Hematopoietic multipotent progenitor cell treated with erythropoietin and hydrocortisone succinate and interleukin-3 and kit ligand, for 8 days (in vitro differentiated cells): ENCODE data around the gene CKS1B.

ENCODE experiments used
- DNase-seq: peaks from one replicate; pipeline ENCODE4 v3.0.0-alpha.2; 2015

Gene CKS1B

DNA sequence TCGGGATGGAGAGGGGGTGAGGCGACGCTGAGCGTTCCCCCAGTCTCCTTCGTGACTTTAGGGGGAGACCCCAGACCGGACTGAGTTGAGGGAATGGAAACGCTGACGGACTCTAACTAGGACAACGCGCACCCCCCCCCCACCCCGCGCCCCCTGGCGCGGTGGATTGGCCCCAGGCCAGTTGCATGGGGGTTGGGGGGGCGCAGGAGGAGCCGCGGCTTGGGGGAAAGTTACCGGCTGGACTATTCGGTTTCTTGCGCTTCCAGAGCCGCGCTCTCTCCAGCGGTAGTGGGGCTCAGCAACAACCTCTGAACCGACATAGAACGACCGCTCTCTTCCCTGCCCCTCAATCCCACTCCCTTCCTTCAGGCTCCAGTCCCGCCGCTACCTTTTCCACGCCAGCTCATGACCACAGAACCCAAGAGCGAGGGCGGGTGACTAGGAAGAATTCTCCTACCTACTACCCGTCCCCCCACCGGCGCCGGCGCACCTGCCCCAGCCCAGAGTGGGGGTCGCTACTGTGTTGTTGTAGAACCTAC, 28.8 kb downstream of the CKS1B start:
- no peak for DNase-seq

DNA sequence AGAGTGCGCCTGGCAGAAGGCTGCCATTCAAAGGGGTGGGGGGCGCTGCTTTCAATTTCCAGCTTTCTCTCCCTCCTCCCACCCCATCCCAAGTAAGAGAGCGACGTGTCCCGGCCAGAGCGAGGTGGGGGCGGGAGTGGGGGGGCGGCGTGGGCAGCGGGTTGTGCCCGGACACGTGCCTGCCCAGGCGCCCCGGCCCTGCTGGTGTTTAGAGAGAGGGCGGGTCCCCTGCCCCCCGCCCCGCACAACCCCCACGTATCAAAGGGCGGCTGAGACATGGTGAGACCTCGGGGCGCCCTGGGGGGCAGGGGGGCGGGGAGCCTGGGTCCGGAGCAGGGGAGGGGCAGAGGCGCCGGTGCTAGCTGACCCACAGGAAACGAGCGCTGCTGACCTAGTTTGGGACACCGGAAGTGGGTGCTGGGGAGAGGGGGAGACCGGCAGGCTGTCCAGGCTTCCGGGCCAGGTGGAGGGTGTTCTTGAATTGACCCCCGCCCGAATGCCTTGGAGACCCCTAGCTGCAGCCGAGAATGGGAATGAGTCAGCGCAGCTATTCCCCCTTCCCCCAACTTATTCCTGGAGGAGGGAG, 29.4 kb downstream of the CKS1B start:
- DNase-seq, result peak; percentile 42

DNA sequence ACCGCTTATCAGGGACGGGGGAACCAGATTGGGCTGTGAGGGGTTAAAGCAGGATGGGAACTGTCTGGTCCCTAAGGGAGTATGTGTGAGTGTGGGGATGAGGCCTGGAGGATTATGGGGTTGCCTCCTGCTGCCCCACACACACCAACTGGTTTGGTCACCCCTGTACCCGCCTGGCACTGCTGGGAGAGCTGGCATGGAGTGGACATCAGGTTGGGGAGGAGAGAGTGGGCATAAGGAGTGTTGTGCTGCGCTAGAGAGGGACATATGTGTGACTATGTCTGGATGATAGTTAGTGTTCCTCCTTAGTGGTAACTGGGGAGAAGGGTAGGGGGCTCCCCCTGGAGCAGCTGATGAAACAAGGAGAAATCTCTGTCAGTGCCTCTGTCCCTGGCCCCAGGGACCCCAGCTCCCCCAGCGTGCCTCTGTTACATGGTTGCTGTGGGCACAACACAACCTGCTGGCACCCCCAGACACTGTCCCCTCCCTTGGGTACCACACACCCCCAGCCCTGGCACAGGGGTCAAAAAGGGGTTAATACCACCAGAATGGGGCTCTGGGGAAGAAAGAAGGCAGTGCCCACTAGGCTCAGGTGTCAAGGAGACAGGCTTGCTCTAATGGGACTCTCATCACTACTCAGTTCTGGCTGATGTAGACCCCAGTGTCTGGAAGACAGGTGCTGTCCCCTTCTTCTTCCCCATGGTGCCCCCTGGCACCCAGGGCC, 30.0 kb downstream of the CKS1B start:
- DNase-seq, result no peak

DNA sequence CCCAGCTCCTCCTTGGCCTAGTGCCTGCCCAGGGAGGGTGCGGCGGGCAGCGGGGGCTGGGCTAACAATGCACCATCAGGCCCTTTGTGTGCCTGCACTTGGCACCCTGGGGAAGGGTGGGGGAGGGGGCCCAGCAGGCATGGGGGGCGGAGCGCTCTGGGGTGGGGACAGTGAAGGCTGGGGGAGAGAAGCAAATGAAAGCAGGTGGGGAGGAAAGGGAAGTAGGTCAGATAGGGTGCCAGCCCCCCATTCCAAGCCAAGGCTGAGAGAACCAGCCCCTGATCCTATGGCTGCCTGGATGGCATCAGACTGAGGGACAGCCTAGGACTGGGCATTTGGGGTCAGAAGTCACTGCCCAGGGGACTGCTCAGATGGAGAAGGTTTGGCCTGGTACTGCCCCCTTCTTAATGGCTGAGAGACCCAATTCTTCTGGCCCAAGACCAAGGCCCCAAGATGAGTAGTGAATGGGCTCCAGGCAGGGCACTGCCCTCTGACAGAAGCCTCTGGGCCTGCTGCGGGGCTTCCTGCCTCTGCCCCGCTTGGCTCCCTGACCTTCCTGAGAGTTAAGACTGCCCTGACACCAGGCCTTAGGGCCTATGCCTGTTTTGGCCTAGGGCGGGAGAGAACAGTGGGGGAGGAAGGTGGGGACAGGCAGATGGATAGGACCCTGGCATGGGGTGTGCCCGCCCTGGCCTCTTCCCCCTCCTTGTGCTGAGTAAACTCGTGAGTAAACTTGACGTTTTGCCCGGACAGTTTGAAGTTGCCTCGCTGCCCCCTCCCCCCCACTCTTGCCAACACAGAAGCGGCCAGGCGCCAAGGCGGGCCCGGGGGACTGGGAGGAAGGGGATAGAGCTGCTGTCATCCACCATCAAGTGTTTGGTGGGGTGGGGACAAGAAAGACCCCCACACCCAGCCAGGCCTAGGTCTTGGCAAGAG, 30.9 kb downstream of the CKS1B start:
- DNase-seq, result peak; percentile 69

DNA sequence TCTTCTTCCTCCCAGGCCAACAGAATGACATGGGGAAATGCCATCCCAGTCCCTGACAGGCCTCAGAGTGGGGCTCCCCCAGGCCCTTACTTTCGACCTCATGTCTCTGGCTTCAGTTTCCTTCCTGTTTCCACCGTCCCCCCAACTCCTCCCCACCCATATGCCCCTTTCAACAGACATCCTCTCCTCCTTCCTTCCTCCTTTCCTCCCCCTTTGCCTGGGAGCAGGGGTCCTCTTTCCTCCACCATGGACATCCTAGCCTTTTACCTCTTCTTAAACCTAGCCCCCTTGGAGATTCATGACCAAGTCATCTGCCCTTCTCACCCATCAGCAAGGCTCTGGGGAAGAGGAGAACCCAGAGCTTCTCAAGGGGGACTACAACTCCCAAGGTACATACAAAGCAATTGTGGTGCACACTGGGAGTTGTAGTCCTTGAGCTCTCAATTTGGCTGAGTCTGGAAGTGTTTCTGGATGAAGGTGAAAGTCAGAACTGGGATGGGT, 32.2 kb downstream of the CKS1B start:
- DNase-seq, result peak; percentile 69

DNA sequence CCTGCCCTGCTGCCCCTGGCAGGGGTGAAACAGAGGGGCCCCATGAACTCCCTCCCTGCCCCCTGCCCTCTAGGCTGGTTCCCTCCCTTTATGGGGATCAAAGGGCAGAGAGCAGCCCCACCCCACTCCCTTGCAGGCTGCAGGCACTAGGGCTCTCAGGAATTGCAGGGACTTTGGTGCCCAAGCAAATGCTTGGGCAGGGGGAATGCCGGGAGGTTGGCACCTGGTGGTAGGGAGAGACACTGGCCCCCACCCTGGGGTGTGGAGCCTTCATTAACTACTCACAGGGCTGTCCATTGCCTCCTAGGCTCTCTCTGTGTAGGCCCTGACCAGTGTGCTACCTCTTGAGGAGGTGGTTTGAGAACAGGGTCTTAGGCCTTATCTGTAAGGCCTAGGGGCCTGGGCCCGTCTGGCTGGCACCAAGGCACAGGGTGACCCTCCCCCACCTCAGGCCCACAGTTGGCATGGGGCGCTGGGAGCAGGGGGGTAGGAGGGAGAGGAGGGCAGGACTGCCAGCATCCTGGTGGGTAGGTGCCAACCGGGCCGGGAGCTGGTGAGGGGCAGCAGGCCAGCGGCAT, 32.9 kb downstream of the CKS1B start:
- no peak for DNase-seq

DNA sequence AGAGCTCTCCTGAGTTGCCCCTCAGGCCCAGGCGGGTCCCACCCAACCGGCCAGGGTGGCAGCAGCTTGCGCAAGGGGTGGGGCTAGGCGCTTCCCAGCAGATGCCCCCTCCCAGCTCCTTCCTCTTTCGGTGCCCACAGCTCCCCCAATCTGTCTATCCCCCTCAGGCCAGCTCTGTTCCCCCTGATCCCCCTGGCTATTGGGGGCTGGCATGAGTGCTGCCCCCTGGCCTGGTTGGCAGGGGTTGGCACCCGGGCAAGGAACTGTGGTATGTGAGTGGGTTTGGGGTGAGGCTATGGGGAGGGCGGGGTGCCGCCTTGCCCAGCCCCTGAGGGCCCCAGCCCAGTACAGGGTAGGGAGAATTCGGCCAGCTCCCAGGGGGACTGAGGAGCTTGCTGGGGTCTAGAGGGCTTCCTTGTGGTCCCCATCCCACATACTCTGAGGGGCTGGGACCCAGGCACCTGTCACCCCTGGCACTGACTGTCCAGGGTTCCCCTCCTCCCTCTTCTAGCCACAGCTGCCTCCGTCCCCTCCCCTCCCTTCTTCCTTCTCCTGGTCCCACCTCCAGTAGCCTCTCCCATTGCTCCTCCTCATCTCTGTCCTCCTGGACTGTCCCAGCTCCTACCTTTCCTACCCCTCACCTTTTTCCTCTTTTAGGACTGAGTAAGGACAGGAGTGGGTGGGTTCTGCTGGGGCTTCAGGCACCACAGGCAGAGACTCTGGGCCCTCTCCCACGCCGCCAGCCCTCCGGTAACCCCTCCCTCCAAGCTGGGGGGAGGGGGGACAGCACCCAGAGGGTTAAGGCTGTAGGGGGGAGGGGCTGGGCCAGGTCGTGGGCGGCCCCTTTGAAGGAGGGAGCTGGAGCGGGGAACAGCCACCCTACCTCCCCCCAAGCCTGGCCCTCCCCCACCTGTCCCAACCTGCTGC, 33.8 kb downstream of the CKS1B start:
- DNase-seq, result no peak

DNA sequence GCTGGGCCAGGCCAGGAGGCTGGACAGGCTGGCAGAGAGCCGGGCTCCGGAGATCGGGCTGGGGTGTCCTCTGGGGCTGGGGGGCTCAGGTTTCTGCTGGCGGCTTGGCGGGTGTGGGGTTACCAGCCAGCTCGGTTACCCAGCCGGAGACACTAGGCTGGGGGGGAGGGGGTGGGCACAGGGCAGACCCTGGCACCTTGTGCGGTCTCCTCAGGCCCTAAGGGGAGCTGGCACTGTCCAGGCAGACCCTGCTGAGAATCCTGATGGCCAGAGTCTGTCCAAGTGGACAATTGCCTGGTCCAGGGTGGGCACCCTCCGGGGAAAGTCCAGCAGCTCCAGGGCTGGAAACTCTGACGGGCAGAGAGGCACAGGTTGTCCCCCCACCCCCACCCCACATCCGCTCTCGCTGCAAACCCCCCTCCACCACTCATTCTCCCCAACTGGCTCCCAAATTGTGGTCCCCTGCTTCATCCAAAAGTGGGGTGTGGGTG, 34.8 kb downstream of the CKS1B start:
- no peak for DNase-seq

DNA sequence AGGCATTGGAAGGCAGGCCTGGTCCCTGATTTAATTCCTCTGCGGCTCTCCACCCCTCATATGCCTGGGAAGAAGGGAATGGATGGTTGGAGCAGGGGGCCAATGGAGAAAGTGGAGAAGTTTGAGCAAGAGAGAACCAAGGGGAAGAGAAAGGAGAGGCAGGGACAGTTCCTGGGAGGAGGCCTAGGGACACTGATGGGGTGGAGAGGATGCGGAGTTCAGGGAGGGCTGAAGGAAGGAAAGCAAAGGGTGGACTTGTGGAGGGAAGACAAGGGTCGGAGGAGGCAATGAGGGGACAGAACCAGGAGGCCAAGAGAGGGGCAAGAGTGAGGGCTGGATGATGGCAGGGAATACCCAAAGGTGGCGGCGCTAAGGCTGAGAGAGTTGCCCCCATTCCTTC, 35.3 kb downstream of the CKS1B start:
- DNase-seq, result no peak

DNA sequence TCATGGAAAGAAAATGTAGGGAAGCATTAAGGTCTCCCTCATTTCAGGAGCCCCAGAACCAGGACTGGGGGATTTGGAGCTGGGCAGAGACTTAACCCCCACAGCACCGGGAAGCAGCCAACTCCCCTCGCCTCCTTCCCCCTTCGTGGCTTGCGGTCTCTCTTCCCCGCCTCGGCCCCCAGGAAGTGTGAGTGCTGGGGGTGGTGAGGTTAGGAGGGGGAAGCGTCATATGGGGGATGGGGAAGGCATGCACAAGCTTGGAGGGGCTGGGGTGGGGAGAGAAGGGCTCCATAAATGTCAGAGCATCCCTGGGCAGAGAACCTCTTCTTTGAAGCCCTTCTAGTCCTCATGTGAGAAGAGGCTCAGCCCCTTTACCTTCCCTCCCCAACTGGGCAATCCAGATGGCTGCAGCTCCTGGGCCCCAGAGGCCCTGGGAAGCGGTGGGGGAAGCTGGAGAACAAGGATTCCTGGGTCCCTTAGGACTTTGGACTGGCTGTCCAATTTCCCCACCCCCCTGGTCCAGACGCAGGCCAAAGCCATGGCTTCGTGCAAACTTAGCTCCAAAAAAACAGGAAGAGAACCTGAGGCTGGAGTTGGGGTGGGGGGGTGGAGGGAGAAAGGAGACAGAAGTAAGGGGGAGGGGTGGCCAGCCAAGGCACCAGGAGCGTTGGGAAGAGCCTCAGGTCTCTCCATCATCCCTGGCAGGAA, 35.9 kb downstream of the CKS1B start:
- DNase-seq, result no peak

DNA sequence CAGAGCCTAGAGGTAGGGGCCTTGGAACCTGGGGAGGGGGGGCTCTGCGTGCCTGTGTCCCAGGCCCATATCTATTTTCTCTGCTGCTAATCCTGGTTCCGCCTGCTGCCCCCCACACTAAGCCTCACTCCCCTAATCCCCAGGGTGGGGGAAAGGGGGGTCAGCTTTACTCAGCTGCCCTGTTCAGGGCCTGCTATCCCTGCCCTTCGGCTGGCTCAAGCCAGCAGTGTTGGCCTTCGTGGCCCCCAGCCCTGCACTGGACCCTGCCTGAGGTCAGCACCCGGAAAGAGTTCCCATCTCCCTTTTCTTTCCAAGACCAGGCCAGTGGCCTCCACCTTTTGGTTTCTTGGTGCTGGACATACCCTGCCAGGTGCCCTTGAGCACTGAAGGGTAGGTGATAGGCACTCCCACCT, 36.5 kb downstream of the CKS1B start:
- DNase-seq, result no peak

DNA sequence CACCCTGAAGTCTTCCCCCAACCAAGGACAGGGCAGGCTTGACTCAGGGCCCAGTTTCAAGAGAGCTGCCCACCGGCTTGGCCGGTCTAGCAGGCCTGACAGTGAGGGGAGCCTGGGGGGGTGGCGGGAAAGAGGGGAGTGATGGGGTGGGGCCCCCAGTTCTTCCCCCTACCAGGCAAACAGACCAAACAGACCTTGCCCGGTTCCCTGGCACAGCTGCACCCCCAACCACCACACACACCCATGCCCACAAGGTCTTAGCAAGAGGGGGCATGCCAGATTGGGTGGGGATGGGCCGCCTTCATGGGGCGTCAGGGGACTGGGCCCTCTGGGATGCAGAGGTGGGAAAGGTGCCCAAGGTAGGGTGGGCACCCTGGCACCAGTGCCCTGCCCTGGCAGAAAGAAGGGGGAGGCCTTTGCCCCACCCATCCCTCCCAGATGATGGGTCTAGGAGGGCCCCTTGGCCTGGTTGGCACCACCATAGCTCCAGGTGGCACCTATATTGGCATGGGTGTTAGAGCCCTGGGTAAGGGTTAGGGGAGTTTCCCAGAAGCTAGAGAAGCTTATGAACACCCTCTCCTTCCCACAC, 37.0 kb downstream of the CKS1B start:
- no peak for DNase-seq

DNA sequence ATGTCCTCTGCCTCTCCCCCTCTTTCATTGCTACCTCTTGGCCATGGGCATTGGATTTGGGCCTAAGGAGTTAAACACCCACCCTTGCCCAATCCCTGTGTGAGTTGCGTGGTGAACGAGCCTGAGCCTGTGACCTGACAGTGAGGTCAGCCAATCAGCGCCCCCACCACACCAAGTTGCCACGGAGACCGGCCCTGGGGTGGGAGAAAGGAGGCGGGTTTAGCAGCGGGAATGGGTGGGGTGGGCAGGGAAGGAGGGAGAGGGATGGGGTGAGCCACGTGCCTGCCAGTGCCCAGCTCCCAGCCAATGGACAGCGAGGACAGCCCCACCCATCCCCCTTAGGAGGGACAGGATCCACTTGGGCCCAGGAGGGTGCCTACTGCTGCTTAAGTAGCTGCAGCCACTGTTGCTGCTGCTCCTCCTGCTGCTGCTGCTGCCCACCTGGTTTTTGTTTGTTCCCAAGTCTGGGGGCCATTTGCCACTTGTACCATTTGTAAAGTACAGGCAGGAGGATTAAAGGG, 37.6 kb downstream of the CKS1B start:
- DNase-seq, result peak; percentile 96

DNA sequence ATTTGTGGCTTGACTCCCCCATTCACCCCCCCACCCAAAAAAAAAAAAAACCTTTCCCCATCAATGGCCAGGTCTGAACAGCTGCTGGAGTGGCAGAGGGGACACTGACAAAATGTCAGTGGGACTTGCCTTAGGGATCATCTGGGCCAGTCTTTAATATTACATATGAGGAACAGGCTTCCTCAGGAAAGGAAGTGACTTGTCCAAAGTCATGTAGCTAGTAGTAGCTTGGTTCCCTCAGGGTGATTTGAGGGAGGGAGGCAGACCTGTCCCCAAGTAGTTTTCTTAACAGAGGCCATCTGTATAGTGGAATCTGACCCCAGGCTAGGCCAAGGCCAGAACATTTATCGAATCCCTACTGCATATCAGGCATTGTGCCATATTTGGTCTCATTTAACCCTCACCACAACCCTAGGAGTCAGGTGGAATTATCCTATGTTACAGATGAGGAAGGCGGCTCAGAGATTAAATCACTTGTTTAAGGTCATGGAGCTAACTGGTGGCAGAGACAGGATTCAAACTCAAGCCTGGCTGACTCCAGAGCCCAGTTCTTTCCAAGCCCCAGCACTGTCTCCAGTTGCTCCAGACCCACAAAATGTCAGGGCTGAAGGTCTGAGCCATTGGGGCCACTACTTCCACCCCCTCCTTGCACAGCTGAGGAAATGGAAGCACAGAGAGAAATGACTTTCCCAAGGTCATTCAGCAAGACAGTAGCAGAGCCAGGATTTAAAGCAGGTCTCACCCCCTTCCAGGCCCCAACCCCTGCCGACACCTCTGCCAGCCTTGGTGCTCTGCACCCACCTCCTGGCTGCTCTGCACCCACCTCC, 38.5 kb downstream of the CKS1B start:
- peak; percentile 57 for DNase-seq

DNA sequence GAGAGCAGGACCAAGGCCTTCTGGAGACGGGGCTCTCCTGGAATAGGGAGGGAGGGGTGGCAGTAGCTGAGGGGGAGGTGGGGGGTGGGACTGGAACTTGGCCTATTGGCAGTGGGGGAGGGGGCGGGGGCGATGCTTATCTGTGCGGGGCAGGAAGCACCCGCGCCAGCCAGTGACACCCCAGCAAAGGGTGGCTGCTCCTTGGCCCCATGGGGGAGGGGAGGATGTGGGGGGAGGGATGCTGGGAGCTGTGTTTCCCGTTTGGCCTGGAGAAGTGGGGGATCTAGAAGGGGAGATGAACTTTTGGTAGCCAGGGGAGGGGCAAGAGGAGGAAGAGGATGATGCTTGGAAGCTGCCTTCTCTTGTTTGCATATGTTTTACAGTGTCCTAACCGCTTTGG, 39.2 kb downstream of the CKS1B start:
- peak; percentile 62 for DNase-seq

DNA sequence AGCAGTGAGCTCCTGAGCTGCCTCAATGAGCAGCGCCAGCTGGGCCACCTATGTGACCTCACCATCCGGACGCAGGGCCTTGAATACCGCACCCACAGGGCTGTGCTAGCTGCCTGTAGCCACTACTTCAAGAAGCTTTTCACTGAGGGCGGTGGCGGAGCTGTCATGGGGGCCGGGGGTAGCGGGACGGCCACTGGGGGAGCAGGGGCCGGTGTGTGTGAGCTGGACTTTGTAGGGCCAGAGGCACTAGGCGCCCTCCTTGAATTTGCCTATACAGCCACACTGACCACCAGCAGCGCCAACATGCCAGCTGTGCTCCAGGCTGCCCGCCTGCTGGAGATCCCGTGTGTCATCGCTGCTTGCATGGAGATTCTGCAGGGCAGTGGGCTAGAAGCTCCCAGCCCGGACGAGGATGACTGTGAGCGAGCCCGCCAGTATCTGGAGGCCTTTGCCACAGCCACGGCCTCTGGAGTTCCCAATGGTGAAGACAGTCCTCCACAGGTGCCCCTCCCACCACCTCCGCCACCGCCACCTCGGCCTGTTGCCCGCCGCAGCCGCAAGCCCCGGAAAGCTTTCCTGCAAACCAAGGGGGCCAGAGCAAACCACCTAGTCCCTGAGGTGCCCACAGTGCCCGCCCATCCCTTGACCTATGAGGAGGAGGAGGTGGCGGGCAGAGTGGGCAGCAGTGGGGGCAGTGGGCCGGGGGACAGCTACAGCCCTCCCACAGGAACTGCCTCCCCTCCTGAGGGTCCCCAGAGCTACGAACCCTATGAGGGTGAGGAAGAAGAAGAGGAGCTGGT, 40.4 kb downstream of the CKS1B start:
- no peak for DNase-seq

DNA sequence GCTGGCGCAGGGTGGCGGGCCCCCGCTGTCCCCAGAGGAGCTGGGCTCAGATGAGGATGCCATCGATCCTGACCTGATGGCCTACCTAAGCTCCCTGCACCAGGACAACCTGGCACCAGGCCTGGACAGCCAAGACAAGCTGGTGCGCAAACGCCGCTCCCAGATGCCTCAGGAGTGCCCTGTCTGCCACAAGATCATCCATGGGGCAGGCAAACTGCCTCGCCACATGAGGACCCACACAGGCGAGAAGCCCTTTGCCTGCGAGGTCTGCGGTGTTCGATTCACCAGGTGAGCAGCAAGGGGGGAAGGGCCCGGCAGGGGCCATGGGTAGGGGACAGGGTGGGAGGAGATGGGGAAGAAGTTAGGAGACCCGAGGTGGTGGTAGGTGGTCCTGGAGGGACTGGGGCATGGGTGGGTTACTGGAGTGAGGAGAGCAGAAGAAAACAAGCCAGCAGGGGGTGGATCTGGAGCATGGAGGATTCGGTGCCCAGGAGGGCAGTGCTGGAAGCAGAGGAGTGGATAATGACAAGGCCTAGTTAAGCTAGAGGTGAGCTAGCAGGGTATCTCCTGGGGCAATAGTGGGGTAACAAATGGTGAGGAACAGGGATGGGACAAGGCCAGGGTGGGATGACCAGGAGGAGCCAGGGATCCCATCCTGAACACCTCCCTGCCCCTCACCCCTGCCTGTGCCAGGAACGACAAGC, 41.2 kb downstream of the CKS1B start:
- DNase-seq, result no peak
